Liver (tissue), 3 donors: ENCODE measurements around the gene RAB3GAP1.

Source experiments
- GABPA ChIP-seq, 2 donors: IDR thresholded peaks in 1 of 2; conservative IDR thresholded peaks in 1 of 2; 2 replicates each; pipeline ENCODE4 v1.6.1; 2016; ENCODE audit warnings: antibody characterized with exemption in 2 of 2, mild to moderate bottlenecking in 1 of 2, moderate library complexity in 1 of 2
- JUND ChIP-seq, 2 donors: IDR thresholded peaks; 2 replicates each; pipeline ENCODE4 v1.6.1; 2016; ENCODE audit warnings: antibody characterized with exemption in 2 of 2
- RAD21 ChIP-seq, 2 donors: IDR thresholded peaks; 2 replicates each; pipeline ENCODE4 v1.6.1; 2016; ENCODE audit warnings: antibody characterized with exemption in 2 of 2, mild to moderate bottlenecking in 2 of 2
- SP1 ChIP-seq: IDR thresholded peaks from 2 replicates; pipeline ENCODE4 v1.6.1; 2018; ENCODE audit warnings: antibody characterized with exemption, mild to moderate bottlenecking
- TAF1 ChIP-seq: conservative IDR thresholded peaks from 2 replicates; pipeline ENCODE4 v1.6.1; 2016; ENCODE audit warnings: antibody characterized with exemption, mild to moderate bottlenecking
- YY1 ChIP-seq: IDR thresholded peaks from 2 replicates; pipeline ENCODE4 v1.6.1; 2016; ENCODE audit warnings: antibody characterized with exemption, mild to moderate bottlenecking
- TF ChIP-seq, protein P1 (sequence below): fragments of 150-350 bp; IDR thresholded peaks from 2 replicates; pipeline ENCODE4 v1.5.1; 2017; ENCODE audit warnings: improper control_type of control experiment, low read depth, low read length; ENCODE audit not compliant: missing input control
- TF ChIP-seq, protein P2 (sequence below): IDR thresholded peaks from 2 replicates; pipeline ENCODE4 v1.6.1; 2016; ENCODE audit warnings: antibody characterized with exemption
- TF ChIP-seq, protein P3 (sequence below): IDR thresholded peaks from 2 replicates; pipeline ENCODE4 v1.6.1; 2016; ENCODE audit warnings: antibody characterized with exemption, mild to moderate bottlenecking
- TF ChIP-seq, protein P4 (sequence below): IDR thresholded peaks from 2 replicates; pipeline ENCODE4 v1.6.1; 2016; ENCODE audit warnings: antibody characterized with exemption
- donor health status: healthy.
- donor health status: healthy.

DNA sequence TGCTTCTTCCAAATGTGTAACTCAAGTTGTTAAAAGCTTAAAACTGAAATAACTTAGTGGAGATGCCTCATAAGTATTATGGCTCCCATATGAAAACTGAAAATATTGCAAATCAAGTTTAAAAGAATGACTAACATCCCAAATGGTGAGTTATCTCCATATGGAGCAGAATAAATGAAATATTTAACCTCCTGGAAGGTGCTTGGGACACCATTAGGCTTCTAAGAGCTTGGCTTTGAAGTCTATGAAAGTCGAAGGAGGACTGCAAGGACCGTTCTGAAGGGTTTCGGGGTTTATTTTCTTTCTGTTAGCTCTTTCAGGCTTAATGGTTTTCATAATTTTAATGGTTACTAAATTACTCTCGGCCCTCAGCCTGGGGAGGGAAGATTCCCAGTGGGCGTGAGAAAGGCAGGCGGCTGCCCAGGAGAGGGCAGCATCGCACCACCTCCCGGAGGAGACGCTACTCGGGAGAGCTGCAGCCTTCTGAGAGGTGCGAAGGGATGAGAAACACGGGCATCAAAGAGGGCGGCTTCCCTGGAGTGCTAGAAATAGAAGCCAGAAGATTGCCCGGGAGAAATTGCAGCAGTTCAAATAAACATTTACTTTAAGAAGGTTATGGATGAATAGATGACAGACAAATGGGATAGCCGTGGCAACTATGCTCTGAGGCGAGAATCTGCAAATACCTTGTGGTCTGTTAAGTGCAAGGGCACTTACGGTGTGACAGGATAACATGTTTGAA is 47.9 kb upstream of the RAB3GAP1 start:
- TF ChIP-seq, protein P1, sequence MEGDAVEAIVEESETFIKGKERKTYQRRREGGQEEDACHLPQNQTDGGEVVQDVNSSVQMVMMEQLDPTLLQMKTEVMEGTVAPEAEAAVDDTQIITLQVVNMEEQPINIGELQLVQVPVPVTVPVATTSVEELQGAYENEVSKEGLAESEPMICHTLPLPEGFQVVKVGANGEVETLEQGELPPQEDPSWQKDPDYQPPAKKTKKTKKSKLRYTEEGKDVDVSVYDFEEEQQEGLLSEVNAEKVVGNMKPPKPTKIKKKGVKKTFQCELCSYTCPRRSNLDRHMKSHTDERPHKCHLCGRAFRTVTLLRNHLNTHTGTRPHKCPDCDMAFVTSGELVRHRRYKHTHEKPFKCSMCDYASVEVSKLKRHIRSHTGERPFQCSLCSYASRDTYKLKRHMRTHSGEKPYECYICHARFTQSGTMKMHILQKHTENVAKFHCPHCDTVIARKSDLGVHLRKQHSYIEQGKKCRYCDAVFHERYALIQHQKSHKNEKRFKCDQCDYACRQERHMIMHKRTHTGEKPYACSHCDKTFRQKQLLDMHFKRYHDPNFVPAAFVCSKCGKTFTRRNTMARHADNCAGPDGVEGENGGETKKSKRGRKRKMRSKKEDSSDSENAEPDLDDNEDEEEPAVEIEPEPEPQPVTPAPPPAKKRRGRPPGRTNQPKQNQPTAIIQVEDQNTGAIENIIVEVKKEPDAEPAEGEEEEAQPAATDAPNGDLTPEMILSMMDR: peak; percentile 88
- TF ChIP-seq RAD21 (IDR thresholded peaks at IDR 0.05): peak; percentile 98 to 99
- TF ChIP-seq YY1: no peak
- TF ChIP-seq SP1: no peak
- TF ChIP-seq JUND (IDR thresholded peaks at IDR 0.05): no peak
- TF ChIP-seq, protein P2, sequence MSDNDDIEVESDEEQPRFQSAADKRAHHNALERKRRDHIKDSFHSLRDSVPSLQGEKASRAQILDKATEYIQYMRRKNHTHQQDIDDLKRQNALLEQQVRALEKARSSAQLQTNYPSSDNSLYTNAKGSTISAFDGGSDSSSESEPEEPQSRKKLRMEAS: no peak
- TF ChIP-seq, protein P3, sequence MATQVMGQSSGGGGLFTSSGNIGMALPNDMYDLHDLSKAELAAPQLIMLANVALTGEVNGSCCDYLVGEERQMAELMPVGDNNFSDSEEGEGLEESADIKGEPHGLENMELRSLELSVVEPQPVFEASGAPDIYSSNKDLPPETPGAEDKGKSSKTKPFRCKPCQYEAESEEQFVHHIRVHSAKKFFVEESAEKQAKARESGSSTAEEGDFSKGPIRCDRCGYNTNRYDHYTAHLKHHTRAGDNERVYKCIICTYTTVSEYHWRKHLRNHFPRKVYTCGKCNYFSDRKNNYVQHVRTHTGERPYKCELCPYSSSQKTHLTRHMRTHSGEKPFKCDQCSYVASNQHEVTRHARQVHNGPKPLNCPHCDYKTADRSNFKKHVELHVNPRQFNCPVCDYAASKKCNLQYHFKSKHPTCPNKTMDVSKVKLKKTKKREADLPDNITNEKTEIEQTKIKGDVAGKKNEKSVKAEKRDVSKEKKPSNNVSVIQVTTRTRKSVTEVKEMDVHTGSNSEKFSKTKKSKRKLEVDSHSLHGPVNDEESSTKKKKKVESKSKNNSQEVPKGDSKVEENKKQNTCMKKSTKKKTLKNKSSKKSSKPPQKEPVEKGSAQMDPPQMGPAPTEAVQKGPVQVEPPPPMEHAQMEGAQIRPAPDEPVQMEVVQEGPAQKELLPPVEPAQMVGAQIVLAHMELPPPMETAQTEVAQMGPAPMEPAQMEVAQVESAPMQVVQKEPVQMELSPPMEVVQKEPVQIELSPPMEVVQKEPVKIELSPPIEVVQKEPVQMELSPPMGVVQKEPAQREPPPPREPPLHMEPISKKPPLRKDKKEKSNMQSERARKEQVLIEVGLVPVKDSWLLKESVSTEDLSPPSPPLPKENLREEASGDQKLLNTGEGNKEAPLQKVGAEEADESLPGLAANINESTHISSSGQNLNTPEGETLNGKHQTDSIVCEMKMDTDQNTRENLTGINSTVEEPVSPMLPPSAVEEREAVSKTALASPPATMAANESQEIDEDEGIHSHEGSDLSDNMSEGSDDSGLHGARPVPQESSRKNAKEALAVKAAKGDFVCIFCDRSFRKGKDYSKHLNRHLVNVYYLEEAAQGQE: no peak
- TF ChIP-seq, protein P4, sequence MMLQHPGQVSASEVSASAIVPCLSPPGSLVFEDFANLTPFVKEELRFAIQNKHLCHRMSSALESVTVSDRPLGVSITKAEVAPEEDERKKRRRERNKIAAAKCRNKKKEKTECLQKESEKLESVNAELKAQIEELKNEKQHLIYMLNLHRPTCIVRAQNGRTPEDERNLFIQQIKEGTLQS: no peak
- no peak for TF ChIP-seq TAF1
- TF ChIP-seq GABPA (IDR thresholded peaks at IDR 0.05 in 1 of 2, conservative IDR thresholded peaks at IDR 0.05 in 1 of 2): no peak
